DMS153 treated with DMSO at 0.1 percent for 48 hours (cell line): ENCODE measurements around the gene ZNF423.

Source experiments
- DNase-seq: peaks from one replicate; lab custom pipeline; 2025; ENCODE audit not compliant: unreplicated experiment; lab: John Stamatoyannopoulos, UW

The ZNF423 gene

DNA sequence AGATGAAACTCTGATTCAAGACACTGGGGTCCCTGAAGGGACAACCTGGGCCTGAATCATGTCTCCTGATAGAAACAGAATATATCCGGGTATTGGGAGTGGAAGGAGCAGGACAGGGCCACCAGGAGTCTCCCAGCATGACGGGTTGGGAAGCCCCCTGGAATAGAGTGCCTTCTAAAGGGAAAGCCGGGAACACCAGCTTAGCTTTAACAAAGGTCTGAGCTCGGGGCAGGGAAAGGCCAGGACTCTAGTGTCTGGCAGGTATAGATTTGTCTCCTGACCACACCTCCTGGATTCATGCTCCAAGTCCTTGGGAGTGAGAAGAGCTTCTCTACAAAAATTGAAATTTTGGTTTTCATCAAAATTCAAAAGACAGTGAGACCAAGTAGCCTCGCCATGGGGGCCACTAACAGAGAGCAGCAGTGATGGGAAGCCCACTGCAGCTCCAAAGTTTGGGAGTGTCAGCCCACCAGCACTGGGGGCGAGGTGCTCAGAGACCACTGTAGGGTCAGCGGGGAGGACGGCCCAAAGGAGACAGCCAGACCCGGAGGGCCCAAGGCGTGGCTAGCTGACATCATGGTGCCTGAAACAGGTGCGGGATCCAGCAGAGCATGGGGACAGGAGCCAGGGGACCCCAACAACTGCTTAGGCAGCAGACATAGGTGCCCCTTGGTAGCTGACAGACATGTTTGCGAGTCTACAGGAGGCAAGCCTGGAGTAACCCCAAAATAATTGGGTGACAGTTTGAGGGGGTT is 401.3 kb downstream of the ZNF423 start:
- no peak for DNase-seq

DNA sequence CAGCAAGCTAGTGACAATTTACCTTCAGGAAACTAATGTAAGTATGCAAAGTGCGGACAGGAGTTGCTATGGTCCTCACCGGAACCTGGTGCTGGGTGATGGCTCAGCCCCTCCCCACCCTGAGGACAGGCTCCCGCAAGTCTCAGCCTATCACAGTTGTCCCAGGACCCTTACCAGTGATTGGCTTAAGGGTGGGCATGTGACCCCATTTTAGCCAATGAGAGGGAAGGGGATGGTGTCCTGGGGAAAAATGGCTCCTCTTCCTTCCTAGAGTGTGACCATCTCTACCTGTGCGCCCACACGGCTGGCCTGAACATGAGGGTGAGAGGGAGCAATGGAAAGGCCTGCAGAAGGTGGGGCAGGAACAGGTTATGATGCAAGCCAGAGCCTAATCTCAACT is 401.9 kb downstream of the ZNF423 start:
- DNase-seq = no peak

DNA sequence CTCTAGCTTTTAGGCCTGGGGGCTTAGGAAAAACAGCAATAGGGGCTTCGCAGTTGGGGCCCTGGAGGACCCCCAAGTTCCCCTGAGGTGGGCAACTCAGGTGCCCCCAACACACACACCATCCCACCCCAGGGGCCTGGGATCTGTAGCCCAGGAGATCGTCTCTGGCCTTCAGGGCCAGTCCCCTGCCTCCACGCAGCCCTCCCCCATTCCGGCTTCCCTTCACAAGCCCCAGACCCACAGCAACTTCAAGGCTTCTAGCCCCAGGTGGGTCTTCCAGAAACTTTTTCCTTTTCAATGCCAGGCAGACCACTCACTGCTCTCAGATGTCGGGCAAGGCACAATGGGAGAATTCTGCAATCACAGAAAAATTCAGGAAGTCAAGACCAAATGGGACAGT is 402.9 kb downstream of the ZNF423 start:
- DNase-seq = no peak

DNA sequence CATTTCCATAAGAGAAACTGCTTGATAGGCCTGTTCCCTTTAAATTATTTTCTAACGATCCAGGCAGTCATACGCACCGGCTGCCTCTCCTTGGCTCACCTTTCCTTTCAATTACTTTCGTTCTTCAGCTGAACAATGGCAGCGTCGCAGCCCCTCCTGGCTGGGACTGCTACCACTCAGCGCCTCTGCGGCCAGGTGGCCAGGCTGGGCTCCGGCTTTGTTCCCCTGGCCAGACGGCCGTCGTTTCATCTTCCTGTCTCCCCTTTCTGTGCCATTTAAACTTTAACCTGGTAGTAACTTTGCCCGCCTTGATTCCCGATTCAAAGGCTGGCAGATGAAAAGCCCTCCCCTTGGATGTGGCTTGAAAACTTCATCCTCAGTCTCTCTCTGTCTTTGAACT is 403.3 kb downstream of the ZNF423 start:
- no peak for DNase-seq

DNA sequence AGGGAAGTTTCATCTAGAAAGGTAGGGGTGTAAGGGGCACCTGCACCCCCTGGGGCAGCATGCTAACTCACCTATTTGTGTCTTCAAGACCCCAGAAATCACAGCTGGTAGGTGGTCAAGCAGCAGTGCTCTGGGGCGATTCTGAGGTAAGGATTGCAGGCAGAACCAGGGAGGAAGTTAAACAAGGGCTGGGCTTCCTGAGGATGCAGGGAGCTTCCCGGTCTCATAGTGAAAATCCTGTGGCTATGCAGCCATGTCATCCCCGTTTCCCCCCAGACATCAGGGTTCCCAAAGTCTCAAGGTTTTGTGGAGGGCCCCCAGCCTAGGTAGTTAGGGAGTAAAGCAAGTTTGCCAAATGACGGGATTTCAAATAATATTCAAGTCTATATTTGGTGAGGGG is 403.8 kb downstream of the ZNF423 start:
- no peak for DNase-seq

DNA sequence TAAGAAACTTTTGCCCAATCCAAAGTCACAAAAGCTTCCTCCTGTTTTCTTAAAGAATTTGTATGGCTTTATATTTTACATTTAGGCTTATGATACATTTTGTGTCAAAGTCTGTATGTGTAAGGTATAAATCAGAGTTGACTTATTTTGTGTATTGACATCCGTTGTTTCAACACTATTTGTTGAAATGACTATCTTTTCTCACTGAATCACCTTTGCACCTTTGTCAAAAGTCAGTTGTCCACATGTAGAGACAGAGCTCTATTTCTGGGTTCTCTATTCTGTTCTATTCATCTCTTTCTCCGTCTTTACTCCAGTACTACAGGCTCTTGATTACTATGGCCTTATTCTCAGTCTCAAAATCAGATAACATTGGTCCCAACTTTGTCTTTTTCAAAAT is 409.1 kb downstream of the ZNF423 start:
- no peak for DNase-seq

DNA sequence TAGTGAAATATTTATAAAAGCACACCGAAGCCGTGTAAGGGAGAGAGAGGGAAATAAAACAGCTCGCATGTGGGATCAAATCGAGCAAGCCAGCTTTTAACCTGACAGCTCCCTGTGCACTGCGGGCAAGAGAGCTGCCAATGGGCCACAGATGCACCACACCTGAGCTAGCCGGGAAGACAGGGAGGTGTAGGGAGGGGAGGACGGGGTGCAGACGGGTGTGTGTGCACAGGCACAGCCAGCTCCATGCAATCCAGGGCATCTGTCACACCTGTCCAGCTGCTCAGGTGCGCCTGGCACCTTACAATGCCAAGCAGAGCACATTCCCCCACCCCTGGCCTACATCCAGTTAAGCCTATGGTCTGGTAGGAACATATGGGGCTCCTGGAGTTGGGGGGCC is 412.3 kb downstream of the ZNF423 start:
- DNase-seq = no peak

DNA sequence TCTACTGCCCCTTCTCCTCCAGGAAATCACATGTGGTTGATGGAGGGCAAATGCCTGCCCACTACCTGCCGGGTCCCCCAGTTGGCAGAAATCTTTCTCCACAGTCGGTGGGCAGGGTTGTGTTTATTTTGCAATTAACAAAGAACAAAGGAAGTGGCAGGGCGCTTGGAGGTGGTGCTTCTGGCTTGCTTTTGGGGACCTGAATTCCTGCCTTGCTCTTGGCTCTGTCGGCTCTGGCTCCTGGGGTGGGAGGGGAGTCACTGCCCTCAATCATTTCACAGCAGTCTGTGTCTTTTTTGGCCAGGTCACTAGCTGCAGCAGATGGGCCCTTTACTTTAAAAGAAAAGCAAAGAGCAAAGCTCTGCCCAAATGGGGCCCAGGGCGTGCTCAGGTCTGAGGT is 413.1 kb downstream of the ZNF423 start:
- DNase-seq = no peak

DNA sequence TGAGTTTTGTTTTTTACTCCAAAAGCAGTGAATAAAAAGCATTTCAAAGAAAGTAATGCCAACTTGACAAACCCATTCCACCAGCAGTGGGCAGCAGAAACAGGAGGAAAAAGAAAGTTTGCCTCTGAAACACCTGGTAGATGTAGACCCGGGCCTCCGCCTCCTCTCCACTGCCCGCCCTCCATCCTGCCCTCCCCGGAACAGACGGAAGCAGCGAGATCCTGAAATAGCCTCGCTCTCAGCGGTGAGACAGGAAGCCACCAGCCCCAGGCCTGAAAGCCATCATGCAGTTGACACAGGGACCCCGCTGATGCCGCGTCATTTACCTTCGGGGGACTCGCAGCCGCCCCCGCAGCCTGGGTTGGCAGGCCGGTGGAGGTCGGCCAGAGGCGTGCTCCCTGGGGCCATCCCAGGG is 414.5 kb downstream of the ZNF423 start:
- DNase-seq = no peak

DNA sequence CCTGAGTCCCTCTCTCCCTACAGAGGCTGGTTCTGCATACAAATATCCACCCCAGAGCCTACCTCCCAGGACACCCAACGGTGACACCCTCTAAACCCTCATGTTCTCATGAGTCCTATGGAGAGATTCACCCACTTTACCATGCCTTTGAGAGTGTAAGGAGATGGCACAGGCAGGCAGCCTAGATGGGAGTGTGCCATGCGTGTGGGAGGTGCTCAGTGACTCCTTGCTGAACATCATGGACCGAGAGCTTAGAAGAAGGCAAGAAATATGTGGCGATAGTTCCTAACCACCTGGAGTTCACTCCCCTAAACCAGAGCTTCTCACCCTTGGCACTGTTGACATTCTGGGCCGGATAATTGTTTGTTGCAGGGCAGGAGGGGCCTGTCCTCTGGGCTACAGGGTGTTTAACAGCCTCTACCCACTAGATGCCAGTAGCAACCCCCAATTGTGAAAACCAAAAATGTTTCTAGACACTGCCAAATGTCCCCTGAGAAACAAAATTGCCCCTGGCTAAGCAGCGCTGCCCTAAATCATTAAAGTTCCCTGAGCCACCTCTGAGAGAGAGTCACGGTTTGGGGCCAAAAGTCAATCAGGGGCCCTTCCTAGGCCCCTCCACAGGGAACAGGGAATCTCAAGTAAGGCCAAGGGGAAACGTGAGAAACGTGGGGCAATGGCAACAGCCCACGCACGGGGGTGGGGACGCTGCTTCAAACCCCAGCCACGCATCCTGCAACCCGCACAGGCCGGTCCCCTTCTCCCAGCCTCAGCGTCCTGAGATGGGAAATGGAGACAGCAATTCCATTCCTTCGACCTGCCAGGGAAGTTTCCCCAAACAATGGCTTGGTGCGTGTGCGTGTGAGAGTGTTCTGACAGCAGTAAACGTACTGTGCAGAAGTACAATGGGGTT is 415.5 kb downstream of the ZNF423 start:
- DNase-seq = no peak

DNA sequence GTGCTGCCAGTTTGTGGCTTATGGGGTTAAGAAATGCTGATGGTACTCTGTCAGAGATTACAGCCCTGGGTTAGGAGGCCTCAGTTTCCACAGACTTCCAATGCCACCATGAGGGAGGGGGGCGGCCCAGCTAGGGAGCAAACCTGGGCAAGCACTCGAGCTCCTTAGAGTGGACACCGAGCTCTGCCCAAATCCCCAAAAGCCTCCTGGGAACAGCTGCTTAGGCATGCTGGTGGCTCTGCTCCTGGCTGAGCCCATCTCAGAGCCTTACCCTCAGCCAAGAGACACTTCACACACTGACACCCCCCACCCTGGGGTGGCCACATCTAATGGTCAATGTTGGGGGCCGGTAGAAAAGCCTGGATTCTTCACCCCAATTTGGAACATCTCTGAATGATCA is 416.2 kb downstream of the ZNF423 start:
- DNase-seq = no peak

DNA sequence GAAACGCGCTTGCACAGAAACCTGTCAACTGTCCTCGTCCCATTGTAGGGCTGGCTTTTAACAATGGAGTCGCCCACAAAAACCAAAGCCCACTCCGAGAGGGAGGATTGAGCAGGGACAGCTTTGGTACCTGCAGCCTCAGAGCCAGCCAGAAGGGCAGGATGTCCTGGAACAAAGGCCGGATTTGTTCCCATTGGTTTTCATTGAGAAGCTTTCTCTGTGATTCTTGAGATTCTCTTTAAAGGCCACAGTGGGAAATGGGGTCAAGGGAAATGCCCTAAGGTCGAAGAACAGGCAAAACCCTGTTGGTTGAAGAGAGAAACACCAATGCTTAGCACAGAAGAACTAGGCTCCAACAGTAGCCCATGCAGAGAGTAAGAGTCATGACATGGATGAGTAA is 416.9 kb downstream of the ZNF423 start:
- DNase-seq = no peak
